ENCODE data around the gene KCNQ2.

The KCNQ2 gene

DNA sequence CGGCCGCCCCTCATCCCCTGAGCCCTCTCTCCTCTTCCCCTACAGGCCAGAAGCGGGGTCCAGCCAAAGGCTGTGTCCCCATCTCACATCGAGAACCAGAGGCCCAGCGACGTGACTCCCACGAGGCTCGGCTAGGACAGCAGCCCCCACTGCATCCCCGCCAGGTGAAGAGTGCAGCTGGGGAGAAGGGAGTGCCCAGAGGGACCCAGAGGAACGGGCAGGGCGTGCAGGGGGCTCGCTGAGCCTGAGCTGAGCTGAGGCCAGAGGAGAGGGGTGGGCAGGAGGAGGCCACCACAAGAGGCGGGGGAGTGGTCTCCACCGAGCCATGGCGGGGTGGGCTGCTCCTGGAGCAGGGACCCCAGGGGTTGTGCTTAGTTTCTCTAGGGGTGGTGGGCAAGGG, 32.6 kb downstream of the KCNQ2 start:
- TF ChIP-seq RAD21 (IDR thresholded peaks at IDR 0.05; ENCODE audit: low read depth) (no peak), ZBTB7A (IDR thresholded peaks at IDR 0.05; ENCODE audit: low read depth) (no peak), YY1 (IDR thresholded peaks at IDR 0.05; ENCODE audit: low read depth) (no peak), EGR1 (IDR thresholded peaks at IDR 0.05) (no peak), NFIC (IDR thresholded peaks at IDR 0.05) (no peak), FOXM1 (IDR thresholded peaks at IDR 0.05; ENCODE audit: borderline replicate concordance, low read depth) (no peak)
- TF ChIP-seq, protein P1, sequence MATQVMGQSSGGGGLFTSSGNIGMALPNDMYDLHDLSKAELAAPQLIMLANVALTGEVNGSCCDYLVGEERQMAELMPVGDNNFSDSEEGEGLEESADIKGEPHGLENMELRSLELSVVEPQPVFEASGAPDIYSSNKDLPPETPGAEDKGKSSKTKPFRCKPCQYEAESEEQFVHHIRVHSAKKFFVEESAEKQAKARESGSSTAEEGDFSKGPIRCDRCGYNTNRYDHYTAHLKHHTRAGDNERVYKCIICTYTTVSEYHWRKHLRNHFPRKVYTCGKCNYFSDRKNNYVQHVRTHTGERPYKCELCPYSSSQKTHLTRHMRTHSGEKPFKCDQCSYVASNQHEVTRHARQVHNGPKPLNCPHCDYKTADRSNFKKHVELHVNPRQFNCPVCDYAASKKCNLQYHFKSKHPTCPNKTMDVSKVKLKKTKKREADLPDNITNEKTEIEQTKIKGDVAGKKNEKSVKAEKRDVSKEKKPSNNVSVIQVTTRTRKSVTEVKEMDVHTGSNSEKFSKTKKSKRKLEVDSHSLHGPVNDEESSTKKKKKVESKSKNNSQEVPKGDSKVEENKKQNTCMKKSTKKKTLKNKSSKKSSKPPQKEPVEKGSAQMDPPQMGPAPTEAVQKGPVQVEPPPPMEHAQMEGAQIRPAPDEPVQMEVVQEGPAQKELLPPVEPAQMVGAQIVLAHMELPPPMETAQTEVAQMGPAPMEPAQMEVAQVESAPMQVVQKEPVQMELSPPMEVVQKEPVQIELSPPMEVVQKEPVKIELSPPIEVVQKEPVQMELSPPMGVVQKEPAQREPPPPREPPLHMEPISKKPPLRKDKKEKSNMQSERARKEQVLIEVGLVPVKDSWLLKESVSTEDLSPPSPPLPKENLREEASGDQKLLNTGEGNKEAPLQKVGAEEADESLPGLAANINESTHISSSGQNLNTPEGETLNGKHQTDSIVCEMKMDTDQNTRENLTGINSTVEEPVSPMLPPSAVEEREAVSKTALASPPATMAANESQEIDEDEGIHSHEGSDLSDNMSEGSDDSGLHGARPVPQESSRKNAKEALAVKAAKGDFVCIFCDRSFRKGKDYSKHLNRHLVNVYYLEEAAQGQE (IDR thresholded peaks at IDR 0.05; ENCODE audit: low read depth): no peak

DNA sequence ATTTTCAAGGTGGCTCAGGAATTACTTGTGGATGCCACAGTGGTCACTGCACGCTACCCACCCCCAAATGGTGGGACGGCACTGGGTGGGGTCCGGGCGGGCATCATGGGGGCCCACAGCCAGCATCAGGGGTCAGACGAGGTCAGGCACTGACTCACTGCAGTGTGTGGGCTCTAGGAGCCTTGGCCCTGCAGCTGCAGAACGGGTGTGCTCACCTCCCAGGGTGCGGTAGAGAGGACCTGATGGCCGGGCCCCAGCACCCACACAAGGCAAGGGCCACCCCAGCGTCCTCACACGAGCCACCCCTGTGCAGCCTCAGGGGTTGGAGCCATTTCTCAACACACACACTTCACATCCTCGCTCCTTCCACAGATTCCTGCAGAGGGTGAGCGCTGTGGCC, 34.3 kb downstream of the KCNQ2 start:
- TF ChIP-seq, protein P2, sequence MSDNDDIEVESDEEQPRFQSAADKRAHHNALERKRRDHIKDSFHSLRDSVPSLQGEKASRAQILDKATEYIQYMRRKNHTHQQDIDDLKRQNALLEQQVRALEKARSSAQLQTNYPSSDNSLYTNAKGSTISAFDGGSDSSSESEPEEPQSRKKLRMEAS (IDR thresholded peaks at IDR 0.05): no peak
- TF ChIP-seq EP300 (IDR thresholded peaks at IDR 0.05; ENCODE audit: borderline replicate concordance) (no peak), NFIC (IDR thresholded peaks at IDR 0.05) (no peak), TEAD4 (IDR thresholded peaks at IDR 0.05) (no peak), YY1 (IDR thresholded peaks at IDR 0.05; ENCODE audit: low read depth) (no peak), TCF12 (IDR thresholded peaks at IDR 0.05; ENCODE audit: low read depth) (no peak), FOXM1 (IDR thresholded peaks at IDR 0.05; ENCODE audit: borderline replicate concordance, low read depth) (no peak), TAF1 (IDR thresholded peaks at IDR 0.05; ENCODE audit: low read depth) (no peak), CEBPB (IDR thresholded peaks at IDR 0.05) (no peak)
- TF ChIP-seq, protein P1 (IDR thresholded peaks at IDR 0.05; ENCODE audit: low read depth): no peak

DNA sequence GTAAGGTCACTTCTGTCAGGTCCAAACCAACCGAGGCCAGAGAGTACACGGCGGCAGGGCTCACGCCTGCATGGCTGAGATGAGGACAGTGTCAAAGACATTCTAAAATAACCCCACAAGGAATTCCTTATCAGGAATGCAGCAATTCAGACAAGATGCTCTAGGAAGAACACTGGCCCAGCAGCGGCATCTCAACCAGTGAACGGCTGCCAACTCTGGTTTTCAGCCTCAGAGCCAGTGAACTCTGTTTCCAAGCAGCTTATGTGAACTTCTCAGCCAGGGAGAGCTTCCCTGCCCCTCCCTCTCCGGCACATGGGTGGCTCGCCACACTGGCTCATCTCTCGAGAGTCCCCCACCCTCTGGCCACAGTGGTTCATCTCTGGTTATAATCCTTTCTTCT, 36.9 kb downstream of the KCNQ2 start:
- TF ChIP-seq, protein P2 (IDR thresholded peaks at IDR 0.05): no peak
- no peak for TF ChIP-seq TCF12 (IDR thresholded peaks at IDR 0.05; ENCODE audit: low read depth)

DNA sequence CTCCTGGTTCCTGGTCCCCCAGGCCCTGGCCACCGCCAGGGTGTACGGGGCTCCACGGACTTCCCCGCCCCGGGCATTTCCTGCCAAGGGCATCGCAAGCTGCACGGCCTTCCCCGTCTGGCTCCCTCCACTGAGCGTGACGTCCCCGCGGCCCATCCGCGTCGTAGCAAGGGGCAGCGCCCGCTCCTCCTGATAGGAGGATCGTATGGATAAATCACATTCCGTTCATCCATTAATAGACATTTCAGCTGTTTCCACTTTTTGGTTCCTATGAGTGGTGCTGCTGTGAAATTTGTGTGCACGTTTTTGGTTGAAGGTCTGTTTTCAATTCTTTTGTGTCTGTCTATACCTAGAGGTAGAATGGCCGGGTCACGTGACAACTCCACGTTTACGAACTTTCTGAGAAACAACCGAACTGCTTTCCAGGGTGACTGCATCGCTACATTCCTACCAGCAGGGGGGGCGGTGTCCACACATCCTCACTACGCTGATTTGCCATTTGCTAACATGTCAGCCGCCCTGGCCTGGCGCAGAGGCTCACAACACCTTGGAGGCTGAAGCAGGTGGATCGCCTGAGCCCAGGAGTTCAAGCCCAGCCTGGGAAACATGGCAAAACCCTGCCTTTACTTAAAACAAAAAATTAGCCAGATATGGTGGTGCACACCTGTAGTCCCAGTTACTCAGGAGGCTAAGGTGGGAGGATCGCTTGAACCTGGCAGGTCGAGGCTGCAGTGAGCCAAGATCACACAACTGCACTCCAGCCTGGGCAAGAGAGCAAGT, 37.7 kb downstream of the KCNQ2 start:
- TF ChIP-seq TEAD4 (IDR thresholded peaks at IDR 0.05) (peak; percentile 99), RAD21 (IDR thresholded peaks at IDR 0.05; ENCODE audit: low read depth) (peak; percentile 74), ZBTB7A (IDR thresholded peaks at IDR 0.05; ENCODE audit: low read depth) (no peak), NFIC (IDR thresholded peaks at IDR 0.05) (no peak), YY1 (IDR thresholded peaks at IDR 0.05; ENCODE audit: low read depth) (peak; percentile 59)
- TF ChIP-seq, protein P3, sequence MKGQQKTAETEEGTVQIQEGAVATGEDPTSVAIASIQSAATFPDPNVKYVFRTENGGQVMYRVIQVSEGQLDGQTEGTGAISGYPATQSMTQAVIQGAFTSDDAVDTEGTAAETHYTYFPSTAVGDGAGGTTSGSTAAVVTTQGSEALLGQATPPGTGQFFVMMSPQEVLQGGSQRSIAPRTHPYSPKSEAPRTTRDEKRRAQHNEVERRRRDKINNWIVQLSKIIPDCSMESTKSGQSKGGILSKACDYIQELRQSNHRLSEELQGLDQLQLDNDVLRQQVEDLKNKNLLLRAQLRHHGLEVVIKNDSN (IDR thresholded peaks at IDR 0.05): peak; percentile 90

DNA sequence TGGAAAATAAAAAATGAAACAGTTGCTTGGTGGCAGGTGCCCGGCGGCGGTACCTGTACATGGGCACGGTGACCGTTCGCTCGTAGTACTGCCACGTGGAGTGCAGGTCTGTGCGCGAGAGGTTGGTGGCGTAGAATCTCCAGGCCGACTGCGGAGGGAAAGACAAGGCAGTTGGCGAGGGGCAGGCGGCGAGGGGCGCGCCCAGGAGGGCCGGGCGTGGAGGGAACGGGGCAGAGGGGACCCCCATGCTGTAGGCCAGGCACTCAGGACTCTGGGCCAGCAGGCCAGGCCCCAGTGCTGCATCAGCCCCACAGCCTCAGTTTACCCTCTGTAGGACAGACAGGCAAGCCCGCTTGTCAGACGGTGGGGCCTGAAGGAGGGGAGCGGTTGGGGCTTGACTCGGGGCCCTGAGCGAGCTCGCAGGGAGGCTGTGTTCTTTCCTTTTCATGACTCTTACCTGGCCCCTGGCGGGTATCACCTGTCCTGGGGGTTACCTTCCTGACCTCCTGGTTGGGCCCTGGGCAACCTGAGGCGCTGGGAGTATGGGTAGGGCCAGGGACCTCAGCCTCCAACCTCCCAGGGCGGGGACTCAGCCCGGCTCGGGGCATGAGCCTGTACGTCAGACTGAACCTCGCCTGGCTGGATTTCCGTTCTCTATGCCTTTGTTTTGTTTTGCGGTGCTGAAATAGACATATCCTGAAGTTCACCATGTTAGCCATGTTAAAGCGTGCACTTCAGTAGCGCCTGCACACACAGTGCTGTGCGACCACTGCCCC, 38.5 kb downstream of the KCNQ2 start:
- TF ChIP-seq, protein P2 (IDR thresholded peaks at IDR 0.05): no peak
- TF ChIP-seq EP300 (IDR thresholded peaks at IDR 0.05; ENCODE audit: borderline replicate concordance) (no peak), ZBTB7A (IDR thresholded peaks at IDR 0.05; ENCODE audit: low read depth) (no peak), TEAD4 (IDR thresholded peaks at IDR 0.05) (no peak), CREB1 (IDR thresholded peaks at IDR 0.05; ENCODE audit: low read depth) (no peak), EGR1 (IDR thresholded peaks at IDR 0.05) (no peak), CEBPB (IDR thresholded peaks at IDR 0.05) (no peak), RAD21 (IDR thresholded peaks at IDR 0.05; ENCODE audit: low read depth) (no peak), TAF1 (IDR thresholded peaks at IDR 0.05; ENCODE audit: low read depth) (no peak), TCF12 (IDR thresholded peaks at IDR 0.05; ENCODE audit: low read depth) (no peak)
- TF ChIP-seq, protein P3 (IDR thresholded peaks at IDR 0.05): no peak

DNA sequence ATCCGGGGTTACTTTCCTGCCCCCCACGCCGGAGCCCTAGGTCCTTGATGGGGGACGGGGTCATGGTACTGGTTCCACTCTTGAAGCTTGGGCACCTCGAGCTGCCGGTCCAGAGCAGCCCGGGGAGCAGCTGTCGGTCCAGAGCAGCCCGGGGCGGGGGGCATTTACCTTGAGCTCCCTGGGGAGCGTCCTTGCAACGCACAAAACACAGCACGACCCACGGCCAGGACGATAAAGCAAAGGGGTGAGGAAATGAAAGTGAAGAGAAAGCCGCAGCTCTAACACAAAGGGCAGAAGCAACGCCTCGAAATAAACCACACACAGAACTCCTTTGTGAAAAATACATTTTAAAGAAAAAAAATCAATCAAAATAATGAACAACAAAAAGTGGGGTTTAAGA, 39.1 kb downstream of the KCNQ2 start:
- no peak for TF ChIP-seq EP300 (IDR thresholded peaks at IDR 0.05; ENCODE audit: borderline replicate concordance)
- TF ChIP-seq, protein P2 (IDR thresholded peaks at IDR 0.05): no peak
- TF ChIP-seq, protein P3 (IDR thresholded peaks at IDR 0.05): no peak
- no peak for TF ChIP-seq CREB1 (IDR thresholded peaks at IDR 0.05; ENCODE audit: low read depth)
- TF ChIP-seq CEBPB (IDR thresholded peaks at IDR 0.05): no peak
- no peak for TF ChIP-seq YY1 (IDR thresholded peaks at IDR 0.05; ENCODE audit: low read depth)
